Measurements from ENCODE around the gene PFKFB1. TPM values are rescaled to one million over a fixed set of nuclear protein-coding genes. Genes with fewer than 3 reads are reported as not detected.

Gene PFKFB1
- total RNA-seq, 1 experiment from 2014 or later, result 0.37 TPM

DNA sequence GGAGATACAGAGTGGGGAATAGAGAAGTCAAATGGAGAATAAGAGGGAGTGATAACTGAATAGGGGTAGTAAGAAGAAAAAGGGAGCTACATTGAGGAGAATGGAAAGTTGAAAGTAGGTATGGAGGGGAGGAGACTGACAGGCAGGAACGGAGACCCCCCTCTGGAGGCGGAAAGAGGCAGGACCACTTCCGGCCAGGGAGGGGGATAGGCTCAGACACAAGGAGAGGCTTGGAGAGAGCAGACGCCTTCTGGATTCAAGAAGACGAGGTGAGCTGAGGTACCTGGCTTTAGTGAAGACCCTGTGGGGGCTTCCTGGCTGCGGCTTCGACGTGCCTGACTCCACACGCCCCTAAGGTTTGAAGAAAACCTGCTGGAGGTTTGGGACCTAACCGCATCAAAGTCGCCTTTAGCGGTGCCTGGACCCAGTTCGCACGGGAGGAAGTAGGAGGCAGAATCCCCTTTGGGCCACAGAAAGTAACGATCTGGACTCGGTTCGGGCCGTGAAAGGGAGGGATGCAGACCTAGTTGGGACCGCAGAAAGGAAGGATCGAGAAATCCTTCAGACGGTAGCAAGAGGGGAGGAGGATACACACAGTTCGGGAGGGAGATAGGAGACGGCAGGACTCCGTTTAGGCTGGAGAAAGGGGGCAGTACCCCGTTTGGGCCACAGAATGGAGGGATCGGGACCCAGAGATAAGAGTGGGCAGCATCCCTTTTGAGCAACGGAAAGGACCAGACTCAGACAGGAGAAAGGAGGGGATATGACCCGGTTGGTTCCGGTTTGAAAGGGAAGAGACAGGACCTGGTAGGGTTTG lies 73.2 kb downstream of the PFKFB1 start, which contains the start of gene TRO:
TRO (plus strand) TSS at position 215 of the 817 bp plus-strand sequence. CDS start 1,423 bp downstream, outside the sequence.
- BruUV-seq (replicated peaks), result no TSS peak
- POLR2A ChIA-PET, result no interaction called here
- CTCF ChIA-PET, result no interaction called here
- no peak for DNase-seq (ENCODE audit: unreplicated experiment)
- Mint-ChIP-seq H3K27ac (ENCODE audit: low read depth, unreplicated experiment) (no peak within 1 kb of the TSS), H3K4me1 (ENCODE audit: insufficient read depth, unreplicated experiment) (peaks cover 7% of the 10 kb centered on the region), H3K27me3 (ENCODE audit: insufficient read depth, unreplicated experiment) (peaks cover 38% of the 10 kb centered on the region), H3K9me3 (ENCODE audit: unreplicated experiment) (peaks cover 17% of the 10 kb centered on the region), H3K36me3 (ENCODE audit: insufficient read depth, unreplicated experiment) (peaks cover 6% of the 10 kb centered on the region), H3K4me3 (ENCODE audit: unreplicated experiment) (peak within 1 kb of the TSS; percentile 40)
- TF ChIP-seq, protein P1, sequence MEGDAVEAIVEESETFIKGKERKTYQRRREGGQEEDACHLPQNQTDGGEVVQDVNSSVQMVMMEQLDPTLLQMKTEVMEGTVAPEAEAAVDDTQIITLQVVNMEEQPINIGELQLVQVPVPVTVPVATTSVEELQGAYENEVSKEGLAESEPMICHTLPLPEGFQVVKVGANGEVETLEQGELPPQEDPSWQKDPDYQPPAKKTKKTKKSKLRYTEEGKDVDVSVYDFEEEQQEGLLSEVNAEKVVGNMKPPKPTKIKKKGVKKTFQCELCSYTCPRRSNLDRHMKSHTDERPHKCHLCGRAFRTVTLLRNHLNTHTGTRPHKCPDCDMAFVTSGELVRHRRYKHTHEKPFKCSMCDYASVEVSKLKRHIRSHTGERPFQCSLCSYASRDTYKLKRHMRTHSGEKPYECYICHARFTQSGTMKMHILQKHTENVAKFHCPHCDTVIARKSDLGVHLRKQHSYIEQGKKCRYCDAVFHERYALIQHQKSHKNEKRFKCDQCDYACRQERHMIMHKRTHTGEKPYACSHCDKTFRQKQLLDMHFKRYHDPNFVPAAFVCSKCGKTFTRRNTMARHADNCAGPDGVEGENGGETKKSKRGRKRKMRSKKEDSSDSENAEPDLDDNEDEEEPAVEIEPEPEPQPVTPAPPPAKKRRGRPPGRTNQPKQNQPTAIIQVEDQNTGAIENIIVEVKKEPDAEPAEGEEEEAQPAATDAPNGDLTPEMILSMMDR (IDR thresholded peaks at IDR 0.05; ENCODE audit: unreplicated experiment), result no peak
- intact Hi-C loops (cut with micrococcal nuclease), result no loop called here

- BruUV-seq (replicated peaks), result no TSS peak
- POLR2A ChIA-PET, result no interaction called here
- Mint-ChIP-seq H3K36me3 (ENCODE audit: insufficient read depth, unreplicated experiment) (no peaks in the 10 kb centered on the region), H3K27me3 (ENCODE audit: insufficient read depth, unreplicated experiment) (no peaks in the 10 kb centered on the region), H3K4me1 (ENCODE audit: insufficient read depth, unreplicated experiment) (no peaks in the 10 kb centered on the region), H3K27ac (ENCODE audit: low read depth, unreplicated experiment) (no peak overlapping the region), H3K4me3 (ENCODE audit: unreplicated experiment) (no peak overlapping the region), H3K9me3 (ENCODE audit: unreplicated experiment) (peaks cover 16% of the 10 kb centered on the region)
- DNase-seq (ENCODE audit: unreplicated experiment), result no peak
- CTCF ChIA-PET, result interaction anchor here (0.6 kb wide), 1 partner anchor 296 kb away, joined by 3 read pairs; no protein-coding TSS in a partner anchor
- intact Hi-C loops (cut with micrococcal nuclease), result no loop called here
- TF ChIP-seq, protein P1 (IDR thresholded peaks at IDR 0.05; ENCODE audit: unreplicated experiment), result no peak
Measured at GRCh38 chrX:54909941-54910340, 84.0 kb downstream of the PFKFB1 start.

DNA sequence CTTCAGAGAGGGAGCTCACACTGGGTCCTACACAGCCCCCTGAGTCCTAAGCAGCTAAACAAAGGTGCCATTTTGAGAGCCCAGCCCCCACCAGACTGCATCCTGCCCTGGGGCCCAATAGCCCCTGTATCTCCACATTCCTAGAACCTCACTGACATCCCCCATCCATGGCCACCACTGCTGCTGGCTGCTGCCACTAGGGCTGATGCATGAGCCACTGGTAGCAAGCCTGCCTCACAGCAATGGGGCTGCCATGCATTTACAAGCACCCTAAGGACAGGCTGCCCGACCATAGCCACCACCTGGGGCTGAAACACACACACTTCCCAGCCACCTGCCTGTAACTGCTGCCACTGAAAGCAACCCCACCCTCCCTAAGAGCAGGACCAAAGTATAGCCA lies 99.8 kb downstream of the PFKFB1 start:
- Mint-ChIP-seq H3K4me3 (ENCODE audit: unreplicated experiment) (no peak overlapping the region), H3K27me3 (ENCODE audit: insufficient read depth, unreplicated experiment) (peaks cover 46% of the 10 kb centered on the region), H3K27ac (ENCODE audit: low read depth, unreplicated experiment) (no peak overlapping the region), H3K36me3 (ENCODE audit: insufficient read depth, unreplicated experiment) (no peaks in the 10 kb centered on the region), H3K9me3 (ENCODE audit: unreplicated experiment) (no peaks in the 10 kb centered on the region), H3K4me1 (ENCODE audit: insufficient read depth, unreplicated experiment) (no peaks in the 10 kb centered on the region)
- TF ChIP-seq, protein P1 (IDR thresholded peaks at IDR 0.05; ENCODE audit: unreplicated experiment), result no peak
- intact Hi-C loops (cut with micrococcal nuclease), result loop anchor here (5.0 kb wide), 1 partner anchor 1353 kb away; no protein-coding TSS in a partner anchor
- ChIA-PET POLR2A (no interaction called here), CTCF (no interaction called here)
- BruUV-seq (replicated peaks), result no TSS peak
- DNase-seq (ENCODE audit: unreplicated experiment), result no peak

GRCh38 chrX:54891573-54891972 lies 102.4 kb downstream of the PFKFB1 start:
- H3K36me3 Mint-ChIP-seq (ENCODE audit: insufficient read depth, unreplicated experiment), result no peaks in the 10 kb centered on the region
- TF ChIP-seq, protein P1 (IDR thresholded peaks at IDR 0.05; ENCODE audit: unreplicated experiment), result no peak
- CTCF ChIA-PET, result interaction anchor here (0.6 to 1.5 kb wide), 7 partner anchors 9 to 1835 kb away, joined by 3 to 7 read pairs (median 3); no protein-coding TSS in a partner anchor
- intact Hi-C loops (cut with micrococcal nuclease), result loop anchor here (5.0 kb wide), 1 partner anchor 1356 kb away; no protein-coding TSS in a partner anchor
- H3K27ac Mint-ChIP-seq (ENCODE audit: low read depth, unreplicated experiment), result no peak overlapping the region
- POLR2A ChIA-PET, result interaction anchor here (0.6 to 0.8 kb wide), 3 partner anchors 53 to 304 kb away, joined by 3 read pairs; partner anchors contain the start of gene MAGED2
- BruUV-seq (replicated peaks), result no TSS peak
- H3K4me3 Mint-ChIP-seq (ENCODE audit: unreplicated experiment), result no peak overlapping the region
- no peaks in the 10 kb centered on the region for H3K9me3 Mint-ChIP-seq (ENCODE audit: unreplicated experiment)
- H3K4me1 Mint-ChIP-seq (ENCODE audit: insufficient read depth, unreplicated experiment), result no peaks in the 10 kb centered on the region
- DNase-seq (ENCODE audit: unreplicated experiment), result peak; percentile 56
- H3K27me3 Mint-ChIP-seq (ENCODE audit: insufficient read depth, unreplicated experiment), result peaks cover 51% of the 10 kb centered on the region
